HuH-7 (cell line): ENCODE measurements around the gene EIF4A3.

ENCODE experiments used
- DNase-seq: peaks from one replicate; pipeline ENCODE4 v3.0.0; 2011; ENCODE audit warnings: low spot score

The EIF4A3 gene

DNA sequence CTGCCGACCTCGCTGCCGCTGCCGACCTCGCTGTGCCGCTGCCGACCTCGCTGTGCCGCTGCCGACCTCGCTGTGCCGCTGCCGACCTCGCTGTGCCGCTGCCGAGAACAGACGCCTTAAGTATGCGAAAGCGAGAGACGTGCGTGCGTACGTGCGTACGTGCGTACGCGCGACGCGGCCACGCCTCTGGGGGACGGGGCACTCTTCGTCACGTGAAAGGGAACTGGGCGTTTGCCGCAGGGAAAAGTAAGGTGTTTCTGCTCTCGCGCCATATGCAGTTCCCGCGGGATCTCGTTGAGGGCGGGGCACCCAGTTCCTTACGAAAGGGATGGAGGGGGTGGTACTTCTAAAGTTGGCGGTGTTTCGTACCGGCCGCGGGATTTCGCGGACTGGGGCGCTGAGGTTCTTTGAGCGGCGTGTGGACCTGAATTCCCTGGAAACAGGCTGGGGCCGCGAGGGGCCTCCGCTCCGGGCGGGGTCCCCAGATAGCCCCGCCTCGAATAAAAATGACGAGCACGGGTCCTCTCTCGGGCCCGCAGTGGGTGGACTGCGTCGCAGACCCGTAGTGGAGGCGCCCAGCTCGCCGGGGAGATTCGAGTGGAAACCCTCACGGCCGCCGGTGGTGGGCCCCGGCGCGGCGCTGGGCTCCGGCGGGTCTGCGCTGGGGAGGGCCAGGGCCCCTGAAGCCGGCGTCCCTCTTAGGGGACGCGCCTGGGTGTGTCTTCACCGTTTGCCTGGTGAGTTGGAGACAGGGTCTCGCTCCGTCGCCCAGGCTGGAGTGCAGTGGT, at the start of gene EIF4A3:
Gene EIF4A3 (minus strand): TSS at position 94 of the 788 bp plus-strand sequence. CDS start 167 bp downstream, outside the sequence.
- DNase-seq: peak; percentile 95

DNA sequence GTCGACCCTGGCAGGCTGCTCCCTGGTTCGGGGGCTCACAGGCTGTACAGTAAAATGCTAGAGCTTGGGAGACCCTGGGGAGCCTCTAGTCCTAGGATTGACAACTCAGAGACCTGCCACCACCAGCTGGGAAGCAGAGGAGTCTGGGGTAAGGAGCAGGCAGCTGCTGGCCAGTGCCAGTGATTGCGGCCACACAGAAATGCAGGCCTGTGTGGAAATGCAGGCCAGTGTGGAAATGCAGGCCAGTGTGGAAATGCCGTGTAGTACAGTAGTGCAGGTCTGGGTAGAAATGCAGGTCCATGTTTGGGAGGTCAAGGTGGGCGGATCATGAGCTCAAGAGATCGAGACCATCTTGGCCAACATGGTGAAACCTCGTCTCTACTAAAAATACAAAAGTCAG, 49.7 kb upstream of the EIF4A3 start:
- DNase-seq: no peak

DNA sequence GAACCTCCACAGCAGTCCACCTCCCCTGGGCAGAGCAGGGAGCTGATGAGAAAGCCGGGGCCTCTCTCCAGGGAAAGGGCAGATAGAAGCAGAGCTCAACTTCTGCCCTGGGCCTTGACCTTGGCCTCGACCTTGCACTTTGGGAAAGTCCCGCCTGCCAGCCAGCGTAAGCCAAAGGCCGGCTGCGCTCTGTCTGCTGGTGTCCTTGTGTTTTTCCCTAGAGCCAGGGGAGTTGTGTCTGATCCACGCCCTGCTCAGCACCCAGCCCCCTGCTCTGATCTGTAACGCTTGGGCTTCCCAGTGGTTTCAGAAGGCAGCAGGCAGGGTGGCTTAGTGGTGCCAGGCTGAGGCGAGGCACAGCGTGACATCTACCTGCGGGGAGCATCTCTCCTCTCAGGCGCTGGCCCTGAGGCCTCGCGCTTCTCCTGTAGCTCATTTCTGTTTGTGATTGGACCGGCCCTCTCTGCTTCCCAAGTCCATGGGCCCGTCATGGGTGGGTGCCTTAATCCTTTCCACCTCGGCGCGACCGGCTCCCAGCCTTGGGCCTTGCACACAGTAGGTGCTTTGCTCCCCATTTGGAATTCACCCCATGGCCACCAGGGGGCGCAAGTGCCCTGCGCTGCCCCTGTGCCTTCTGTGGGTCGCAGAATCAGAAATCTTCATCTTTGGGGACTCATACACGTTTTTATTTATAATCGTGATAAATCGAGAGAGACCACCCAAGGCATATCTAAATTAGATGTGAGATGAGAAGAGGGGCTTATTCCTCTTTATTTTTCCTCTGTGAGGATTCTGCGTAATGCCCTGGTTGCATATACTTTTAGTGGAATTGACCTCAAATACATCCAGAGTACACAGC, 49.0 kb upstream of the EIF4A3 start:
- DNase-seq: peak; percentile 51

DNA sequence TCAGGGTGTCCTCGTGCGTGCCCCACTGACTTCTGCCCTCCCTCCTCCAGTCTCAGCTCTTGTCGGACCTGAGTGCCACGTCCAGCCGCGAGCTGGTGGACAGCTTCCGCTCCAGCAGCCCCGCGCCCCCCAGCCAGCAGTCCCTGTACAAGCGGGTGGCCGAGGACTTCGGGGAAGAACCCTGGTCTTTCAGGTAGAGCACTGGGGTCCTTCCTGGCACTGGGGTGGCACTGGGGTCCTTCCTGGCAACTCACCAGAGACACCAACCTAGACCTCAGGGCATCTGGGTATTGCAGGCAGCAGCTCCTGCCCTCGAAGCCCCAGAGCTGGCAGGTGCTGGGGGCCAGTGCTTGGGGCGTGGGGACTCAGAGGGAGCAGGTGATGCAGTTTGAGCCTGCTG, 48.2 kb upstream of the EIF4A3 start:
- DNase-seq: no peak

- no peak for DNase-seq
These were observed 45.1 kb upstream of the EIF4A3 start for GRCh38 chr17:80191865-80192661.

DNA sequence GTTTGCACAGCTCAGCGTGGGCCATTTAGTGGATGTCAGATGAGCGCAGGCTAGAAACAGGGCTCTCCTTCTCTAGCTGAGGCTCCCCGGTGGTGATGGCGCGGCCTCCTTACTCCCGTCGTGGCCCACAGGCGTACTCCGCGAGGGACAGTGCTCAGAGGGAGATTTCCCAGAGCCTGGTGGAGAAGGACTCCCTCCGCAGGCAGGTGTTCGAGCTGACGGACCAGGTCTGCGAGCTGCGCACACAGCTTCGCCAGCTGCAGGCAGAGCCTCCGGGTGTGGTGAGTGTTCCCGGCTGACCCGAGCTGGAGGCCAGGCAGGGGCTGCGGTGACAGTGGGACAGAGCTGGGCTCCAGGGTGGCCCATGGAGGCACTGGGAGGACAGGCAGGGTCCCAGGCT, 44.3 kb upstream of the EIF4A3 start:
- DNase-seq: no peak

DNA sequence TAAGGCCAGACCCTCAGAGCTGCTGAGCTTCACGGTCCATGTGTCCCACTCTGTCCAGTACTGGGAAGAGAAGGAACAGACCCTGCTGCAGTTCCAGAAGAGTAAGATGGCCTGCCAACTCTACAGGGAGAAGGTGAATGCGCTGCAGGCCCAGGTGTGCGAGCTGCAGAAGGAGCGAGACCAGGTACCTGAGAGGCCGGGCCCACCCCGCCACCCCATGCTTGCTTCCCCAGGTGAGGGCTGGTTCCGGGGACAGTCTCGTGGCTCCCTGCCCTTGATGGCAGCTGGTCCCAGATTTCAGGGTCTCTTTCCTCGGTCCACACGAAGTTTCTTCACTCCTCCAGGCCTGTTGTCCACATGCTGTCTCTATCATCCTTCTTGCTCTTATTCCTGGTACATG, 43.8 kb upstream of the EIF4A3 start:
- DNase-seq: no peak

GRCh38 chr17:80189611-80190010, 42.7 kb upstream of the EIF4A3 start:
- DNase-seq: no peak

DNA sequence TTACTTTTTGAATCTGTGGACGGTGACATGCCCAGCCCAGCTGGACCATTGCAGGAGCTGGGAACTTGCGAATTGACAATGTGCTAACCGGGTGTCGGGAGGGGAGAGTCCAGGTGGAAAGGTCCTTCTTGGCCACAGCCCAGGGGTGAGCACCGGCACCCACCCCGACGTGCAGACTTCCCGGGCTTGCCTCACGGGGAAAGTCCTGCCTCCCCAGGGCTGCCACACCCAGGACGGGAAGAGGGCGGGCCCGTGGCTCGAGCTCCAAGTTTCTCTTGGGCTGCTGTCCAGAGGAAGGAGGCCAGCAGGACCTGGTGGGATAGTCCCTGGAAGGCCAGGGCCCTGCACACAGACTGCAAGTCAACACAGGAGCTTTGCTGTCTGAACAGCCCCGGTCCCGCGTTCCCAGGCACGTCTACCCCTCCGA, 40.6 kb upstream of the EIF4A3 start:
- DNase-seq: no peak

DNA sequence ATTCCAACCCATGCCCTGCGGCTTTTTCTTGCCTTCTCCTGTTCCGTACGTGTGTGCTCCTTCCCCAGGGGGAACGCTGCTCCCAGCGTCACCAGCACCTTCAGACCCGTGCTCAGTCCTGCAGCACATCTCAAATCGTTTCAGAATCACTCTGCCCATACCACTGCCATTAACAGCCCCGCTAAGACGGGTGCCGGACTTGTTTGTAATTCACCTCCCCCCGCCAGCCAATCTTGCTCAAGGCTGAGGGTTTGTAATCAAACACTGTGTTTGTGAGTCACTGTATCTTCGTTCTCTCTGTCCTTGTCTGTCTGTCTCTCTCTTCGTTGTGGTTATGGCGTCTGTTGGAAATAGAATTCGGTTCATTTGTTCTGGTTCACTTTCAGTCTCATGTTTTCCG, 40.2 kb upstream of the EIF4A3 start:
- DNase-seq: no peak

GRCh38 chr17:80185968-80186367, 39.0 kb upstream of the EIF4A3 start:
- no peak for DNase-seq

- DNase-seq: no peak
These were observed 37.4 kb upstream of the EIF4A3 start for GRCh38 chr17:80184423-80184714.

DNA sequence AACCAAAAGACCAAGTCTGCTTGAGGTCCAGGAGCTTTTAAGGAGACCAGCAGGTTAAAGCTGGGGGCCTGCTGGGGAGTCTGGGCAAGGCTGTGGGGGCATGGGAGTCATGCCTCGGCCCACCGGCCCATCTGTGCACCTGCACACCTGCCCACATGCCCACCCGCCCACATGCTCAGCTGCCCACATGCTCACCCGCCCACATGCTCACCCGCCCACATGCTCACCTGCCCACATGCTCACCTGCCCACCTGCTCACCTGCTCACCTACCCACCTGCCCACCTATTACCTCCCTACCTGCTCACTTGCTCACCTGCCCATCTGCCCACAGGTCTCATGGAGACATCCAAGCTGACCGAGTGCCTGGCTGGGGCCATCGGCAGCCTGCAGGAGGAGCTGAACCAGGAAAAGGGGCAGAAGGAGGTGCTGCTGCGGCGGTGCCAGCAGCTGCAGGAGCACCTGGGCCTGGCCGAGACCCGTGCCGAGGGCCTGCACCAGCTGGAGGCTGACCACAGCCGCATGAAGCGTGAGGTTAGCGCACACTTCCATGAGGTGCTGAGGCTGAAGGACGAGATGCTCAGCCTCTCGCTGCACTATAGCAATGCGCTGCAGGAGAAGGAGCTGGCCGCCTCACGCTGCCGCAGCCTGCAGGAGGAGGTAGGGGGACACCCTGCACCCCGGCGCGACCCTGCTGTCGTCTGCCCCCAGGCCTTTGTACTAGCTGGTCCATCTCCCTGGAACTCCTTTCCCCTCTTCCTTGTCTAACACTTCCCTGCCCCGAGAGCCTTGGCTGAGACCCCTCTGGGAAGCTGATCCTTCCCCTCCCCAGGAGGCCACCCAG, 36.9 kb upstream of the EIF4A3 start:
- DNase-seq: no peak

DNA sequence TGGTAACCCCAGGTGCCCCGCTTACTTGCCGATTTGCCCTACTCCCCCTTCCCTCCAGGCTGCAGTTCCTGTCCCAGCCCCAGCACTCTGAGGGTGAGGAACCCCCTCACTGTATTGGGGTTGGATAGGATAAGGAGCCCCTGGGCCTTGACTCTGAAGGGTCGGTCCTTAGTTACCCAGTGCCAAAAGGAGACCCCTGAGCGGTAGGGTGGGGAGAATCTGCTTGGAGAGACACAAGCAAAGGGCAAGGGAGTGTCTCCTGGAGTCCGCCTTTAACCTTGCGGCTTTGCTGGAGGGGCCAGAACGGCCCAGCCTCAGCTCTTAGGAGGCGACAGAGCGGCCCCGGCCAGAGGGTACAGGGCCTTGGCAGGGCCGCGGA, 35.9 kb upstream of the EIF4A3 start:
- no peak for DNase-seq

DNA sequence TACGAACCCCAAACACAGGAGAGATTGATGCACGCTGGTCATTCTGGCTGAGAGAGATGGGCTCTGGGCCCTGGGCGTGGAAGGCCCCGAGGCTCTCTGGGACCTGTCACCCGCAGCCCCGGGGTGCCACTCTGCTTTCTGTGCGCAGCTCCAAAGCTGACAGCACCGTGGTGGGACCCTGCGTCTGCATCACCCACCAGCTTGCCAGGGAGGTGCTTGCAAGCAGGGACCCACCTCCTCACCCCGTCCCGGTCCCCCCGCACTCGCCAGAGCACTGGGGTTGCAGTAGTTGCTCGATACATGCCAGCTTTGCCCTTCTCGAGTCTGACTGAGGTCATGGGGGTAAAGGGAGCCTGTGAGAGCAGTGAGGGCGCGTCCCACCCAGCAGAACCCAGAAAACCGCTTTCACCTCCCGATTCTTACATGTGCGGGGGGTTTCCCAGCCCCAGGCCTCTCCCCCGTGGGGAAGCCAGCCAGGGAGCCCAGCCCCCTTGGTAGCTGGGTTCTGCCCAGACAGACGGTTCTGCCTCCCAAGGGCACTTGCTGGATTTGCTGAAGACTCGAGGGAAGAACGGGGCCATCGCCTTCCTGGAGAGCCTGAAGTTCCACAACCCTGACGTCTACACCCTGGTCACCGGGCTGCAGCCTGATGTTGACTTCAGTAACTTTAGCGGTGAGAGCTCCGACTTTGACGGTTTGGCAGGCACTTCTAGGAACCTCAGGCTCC, 35.4 kb upstream of the EIF4A3 start:
- DNase-seq: no peak

- no peak for DNase-seq
These were observed 34.5 kb upstream of the EIF4A3 start for GRCh38 chr17:80181431-80181830.

DNA sequence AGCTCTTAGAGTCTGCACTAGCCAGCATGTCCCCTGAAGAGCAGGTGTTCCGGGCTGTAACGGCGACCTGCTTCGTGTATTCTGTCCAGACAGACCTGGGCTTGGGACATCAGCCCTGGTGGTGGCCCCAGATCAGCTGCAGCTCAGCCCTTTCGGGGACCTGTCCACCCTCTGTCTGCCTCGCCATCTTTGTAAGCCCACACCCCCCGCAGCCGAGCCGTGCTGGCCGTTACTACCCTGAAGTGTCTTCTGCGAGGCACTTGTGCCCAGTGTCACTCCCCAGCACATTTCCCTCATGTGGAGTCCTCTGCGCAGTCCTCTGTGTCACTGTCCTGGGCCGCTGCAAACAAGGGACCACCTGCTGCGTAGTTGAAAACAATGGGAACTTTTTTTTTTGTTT, 33.3 kb upstream of the EIF4A3 start:
- DNase-seq: no peak

GRCh38 chr17:80177986-80178595, 31.2 kb upstream of the EIF4A3 start:
- no peak for DNase-seq

GRCh38 chr17:80176757-80177156, 29.8 kb upstream of the EIF4A3 start:
- no peak for DNase-seq

DNA sequence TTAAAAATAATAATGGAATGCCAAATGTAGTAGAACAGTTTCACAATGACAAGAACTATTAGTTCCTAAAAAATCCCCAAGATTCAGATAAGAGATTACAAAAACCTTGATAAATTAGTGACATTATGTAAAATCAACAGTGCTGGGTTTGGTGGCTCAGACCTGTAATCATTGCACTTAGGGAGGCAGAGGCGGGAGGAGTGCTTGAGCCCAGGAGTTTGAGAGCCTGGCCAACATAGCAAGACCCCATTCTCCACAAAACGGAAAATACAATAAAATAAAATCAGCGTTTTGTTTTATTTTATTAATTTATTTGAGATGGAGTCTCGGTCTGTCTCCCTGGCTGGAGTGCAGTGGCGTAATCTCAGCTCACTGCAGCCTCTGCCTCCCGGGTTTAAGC, 27.0 kb upstream of the EIF4A3 start:
- DNase-seq: no peak

- DNase-seq: no peak
These were observed 26.2 kb upstream of the EIF4A3 start for GRCh38 chr17:80173126-80173525.
